OCI-LY3 (cell line): ENCODE data around the gene POLN.

Experiments used
- H2AFZ ChIP-seq: fragments of 200-600, 300-600 bp; shearing (Covaris generic); 2 replicates; pipeline ENCODE4 v1.6.0; 2014; ENCODE audit warnings: antibody characterized with exemption, low read depth, low read length
- H3K27ac ChIP-seq: fragments of 200-600, 300-600 bp; sonication (generic); 2 replicates; pipeline ENCODE4 v1.5.1; 2014; ENCODE audit warnings: mild to moderate bottlenecking, low read length, moderate library complexity, mixed read lengths
- H3K27me3 ChIP-seq: fragments of 200-600, 300-600 bp; sonication (generic); 2 replicates; pipeline ENCODE4 v1.6.1; 2014; ENCODE audit warnings: low read depth, low read length, mixed read lengths
- H3K36me3 ChIP-seq: fragments of 200-600, 300-600 bp; sonication (generic); replicated peaks from 2 replicates; pipeline ENCODE3; 2014; ENCODE audit warnings: low read depth, low read length, mixed read lengths
- H3K4me1 ChIP-seq: fragments of 300-600, 200-600 bp; sonication (generic); 2 replicates; pipeline ENCODE4 v1.6.1; 2014; ENCODE audit warnings: low read length, mixed read lengths
- H3K4me2 ChIP-seq: fragments of 200-600, 300-600 bp; sonication (generic); 2 replicates; pipeline ENCODE4 v1.6.1; 2014; ENCODE audit warnings: low read length, mixed read lengths
- H3K4me3 ChIP-seq: fragments of 300-600, 200-600 bp; sonication (generic); 2 replicates; pipeline ENCODE4 v1.5.1; 2014; ENCODE audit warnings: antibody characterized with exemption, mild to moderate bottlenecking, low read length, moderate library complexity
- H3K79me2 ChIP-seq: fragments of 300-600, 200-600 bp; shearing (Covaris generic); 2 replicates; pipeline ENCODE4 v1.6.1; 2014; ENCODE audit warnings: mild to moderate bottlenecking, low read length, mixed read lengths
- H3K9ac ChIP-seq: fragments of 300-600, 200-600 bp; shearing (Covaris generic); 2 replicates; pipeline ENCODE4 v1.6.0; 2014; ENCODE audit warnings: mild to moderate bottlenecking, low read length, moderate library complexity
- H3K9me3 ChIP-seq: fragments of 200-600, 300-600 bp; shearing (Covaris generic); 2 replicates; pipeline ENCODE4 v1.6.1; 2014; ENCODE audit warnings: low read length, mixed read lengths; ENCODE audit not compliant: insufficient read depth
- H4K20me1 ChIP-seq: fragments of 200-600, 300-600 bp; sonication (generic); 2 replicates; pipeline ENCODE4 v1.6.1; 2016; ENCODE audit warnings: low read length, mixed read lengths; ENCODE audit not compliant: insufficient read depth
- CTCF ChIP-seq: fragments of 200-600, 300-600 bp; sonication (generic); IDR thresholded peaks from 2 replicates; pipeline ENCODE4 v1.5.1; 2014; ENCODE audit warnings: antibody characterized with exemption, low read length, low read depth
- EZH2phosphoT487 ChIP-seq: fragments of 200-600 bp; shearing (Covaris generic); IDR thresholded peaks from 2 replicates; pipeline ENCODE4 v1.6.1; 2018; ENCODE audit warnings: antibody characterized with exemption, mixed run types, low read depth

Gene POLN

GRCh38 chr4:2194496-2194895, 47.4 kb downstream of the POLN start:
- no peaks in the 10 kb centered on the region for H4K20me1 ChIP-seq
- no peaks in the 10 kb centered on the region for H3K79me2 ChIP-seq
- H3K4me1 ChIP-seq: no peaks in the 10 kb centered on the region
- no peaks in the 10 kb centered on the region for H3K27me3 ChIP-seq
- H3K4me2 ChIP-seq: no peak overlapping the region
- H3K4me3 ChIP-seq: no peak overlapping the region
- H3K9me3 ChIP-seq: no peaks in the 10 kb centered on the region
- H2AFZ ChIP-seq: no peak overlapping the region
- no peak for TF ChIP-seq CTCF
- TF ChIP-seq EZH2phosphoT487: no peak
- H3K9ac ChIP-seq: no peak overlapping the region
- H3K36me3 ChIP-seq: no peaks in the 10 kb centered on the region
- no peak overlapping the region for H3K27ac ChIP-seq

GRCh38 chr4:2193326-2193725, 48.6 kb downstream of the POLN start:
- Histone ChIP-seq H3K9me3 (no peaks in the 10 kb centered on the region), H2AFZ (no peak overlapping the region), H3K4me2 (no peak overlapping the region), H3K79me2 (no peaks in the 10 kb centered on the region), H4K20me1 (no peaks in the 10 kb centered on the region), H3K9ac (no peak overlapping the region), H3K36me3 (no peaks in the 10 kb centered on the region), H3K27ac (no peak overlapping the region), H3K4me1 (no peaks in the 10 kb centered on the region), H3K4me3 (no peak overlapping the region), H3K27me3 (no peaks in the 10 kb centered on the region)
- TF ChIP-seq EZH2phosphoT487: no peak
- no peak for TF ChIP-seq CTCF

- Histone ChIP-seq H3K27ac (no peak overlapping the region), H3K27me3 (no peaks in the 10 kb centered on the region), H2AFZ (no peak overlapping the region), H3K9me3 (peaks cover 10% of the 10 kb centered on the region), H4K20me1 (no peaks in the 10 kb centered on the region), H3K4me1 (no peaks in the 10 kb centered on the region), H3K4me3 (no peak overlapping the region), H3K36me3 (peaks cover 8% of the 10 kb centered on the region), H3K79me2 (no peaks in the 10 kb centered on the region), H3K9ac (no peak overlapping the region), H3K4me2 (no peak overlapping the region)
- TF ChIP-seq CTCF: no peak
- TF ChIP-seq EZH2phosphoT487: no peak
Measured at GRCh38 chr4:2186865-2187172, 55.1 kb downstream of the POLN start.

- no peak overlapping the region for H3K4me3 ChIP-seq
- H2AFZ ChIP-seq: no peak overlapping the region
- H3K27ac ChIP-seq: no peak overlapping the region
- H3K79me2 ChIP-seq: no peaks in the 10 kb centered on the region
- no peak for TF ChIP-seq EZH2phosphoT487
- peak; percentile 23 for TF ChIP-seq CTCF
- no peaks in the 10 kb centered on the region for H3K4me1 ChIP-seq
- peaks cover 10% of the 10 kb centered on the region for H3K9me3 ChIP-seq
- no peak overlapping the region for H3K9ac ChIP-seq
- peaks cover 8% of the 10 kb centered on the region for H3K36me3 ChIP-seq
- no peaks in the 10 kb centered on the region for H4K20me1 ChIP-seq
- H3K4me2 ChIP-seq: no peak overlapping the region
- H3K27me3 ChIP-seq: no peaks in the 10 kb centered on the region
Measured at GRCh38 chr4:2186133-2186864, 55.6 kb downstream of the POLN start.
